HL-60/S4 treated with retinoic acid at 250 ng/mL for 4 days and 3 days (cell line): ENCODE data around the gene CORO7.

Experiments used
- in situ Hi-C: fragments of 300-500 bp; cut with MboI; formaldehyde crosslinking; loops from 2 replicates; pipeline ENCODE4 v1.7.0; 2022; ENCODE audit warnings: low sequenced_read_pairs

The CORO7 gene

GRCh38 chr16:4324492-4325252 lies 91.7 kb downstream of the CORO7 start:
- in situ Hi-C loops = no loop called here

DNA sequence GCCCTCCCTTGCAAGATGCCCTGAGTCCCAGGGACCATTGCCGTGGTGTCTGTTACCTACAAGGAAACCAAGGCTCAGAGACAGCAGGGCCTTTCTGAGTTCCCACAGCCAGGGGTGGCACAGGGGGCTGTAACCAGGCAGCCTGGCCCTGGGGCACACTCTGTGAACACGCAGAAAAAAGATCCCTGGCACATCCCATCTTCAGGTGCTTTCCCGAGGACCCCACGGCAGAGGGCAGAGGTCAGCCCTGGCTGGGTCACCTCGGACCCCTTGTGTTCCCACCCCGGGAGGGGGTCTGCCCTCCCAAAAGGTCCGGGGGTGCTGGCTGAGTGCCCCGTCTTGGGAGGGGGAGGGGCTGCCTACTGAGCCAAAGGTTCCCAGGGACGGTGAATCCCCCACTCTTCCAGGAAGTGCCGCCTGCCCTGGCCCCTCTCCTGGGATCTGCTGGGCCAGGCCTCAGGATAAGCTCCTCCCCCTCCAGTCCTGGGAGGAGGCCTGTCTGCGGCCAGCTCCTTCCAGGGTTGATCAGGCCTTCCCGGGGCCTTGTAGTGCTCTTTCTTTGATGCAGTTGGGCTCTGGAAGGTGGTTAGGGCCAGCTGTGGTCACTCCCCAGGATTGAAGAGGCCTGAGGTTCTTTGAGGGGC lies 92.4 kb downstream of the CORO7 start:
- in situ Hi-C loops = no loop called here

- in situ Hi-C loops = no loop called here
These were observed 93.1 kb downstream of the CORO7 start for GRCh38 chr16:4323071-4323844.

- in situ Hi-C loops = no loop called here
These were observed 94.0 kb downstream of the CORO7 start for GRCh38 chr16:4322121-4323052.

GRCh38 chr16:4321286-4322120 lies 94.9 kb downstream of the CORO7 start:
- in situ Hi-C loops = no loop called here

- in situ Hi-C loops = no loop called here
These were observed 95.7 kb downstream of the CORO7 start for GRCh38 chr16:4320571-4321137.

DNA sequence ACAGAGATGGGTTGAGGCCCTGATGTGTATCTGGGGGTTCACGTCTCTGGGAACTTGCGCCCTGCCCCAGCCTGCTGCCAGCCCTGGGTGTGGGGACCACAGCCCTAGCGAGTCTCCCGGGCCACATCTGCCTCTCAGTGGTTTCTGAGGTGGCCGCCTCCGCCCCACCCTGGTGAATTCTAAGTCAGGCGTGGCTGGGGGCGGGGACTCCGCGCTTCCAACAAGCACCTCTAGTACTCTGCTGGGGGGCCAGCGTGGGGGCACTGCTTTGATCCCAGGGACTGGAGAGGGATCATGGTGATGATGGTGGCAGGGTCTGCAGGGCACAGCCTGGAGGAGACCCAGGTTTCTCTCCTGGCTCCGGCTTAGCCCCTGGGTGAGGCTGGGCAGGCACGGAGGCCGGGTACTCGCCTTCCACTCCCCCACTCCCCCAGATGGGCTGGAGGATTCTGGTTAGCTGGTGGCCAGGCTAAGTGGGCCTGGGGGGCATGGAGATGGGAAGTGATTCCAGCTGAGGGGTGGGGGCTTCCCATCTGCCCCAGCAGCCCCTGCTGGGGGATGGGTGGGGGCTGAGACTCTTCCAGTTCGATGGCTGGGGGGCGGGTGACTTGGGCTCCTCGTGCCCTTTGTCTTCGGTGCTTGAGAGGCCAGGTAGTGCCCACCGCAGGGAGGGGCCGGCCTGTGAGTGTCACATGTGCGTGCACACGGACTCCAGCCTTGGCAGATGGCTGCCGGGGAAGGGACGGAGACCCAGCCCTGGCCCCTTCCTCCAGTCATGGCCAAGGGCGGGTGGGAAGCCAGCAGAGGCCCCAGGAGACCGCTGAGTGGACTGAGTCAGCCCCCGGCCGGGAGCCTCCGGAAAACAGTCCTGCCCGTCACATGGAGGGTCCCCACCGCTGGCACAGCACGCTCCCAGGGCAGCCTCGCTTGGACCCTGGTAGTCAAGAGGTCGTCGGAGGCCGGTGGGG lies 96.7 kb downstream of the CORO7 start:
- in situ Hi-C loops = no loop called here

DNA sequence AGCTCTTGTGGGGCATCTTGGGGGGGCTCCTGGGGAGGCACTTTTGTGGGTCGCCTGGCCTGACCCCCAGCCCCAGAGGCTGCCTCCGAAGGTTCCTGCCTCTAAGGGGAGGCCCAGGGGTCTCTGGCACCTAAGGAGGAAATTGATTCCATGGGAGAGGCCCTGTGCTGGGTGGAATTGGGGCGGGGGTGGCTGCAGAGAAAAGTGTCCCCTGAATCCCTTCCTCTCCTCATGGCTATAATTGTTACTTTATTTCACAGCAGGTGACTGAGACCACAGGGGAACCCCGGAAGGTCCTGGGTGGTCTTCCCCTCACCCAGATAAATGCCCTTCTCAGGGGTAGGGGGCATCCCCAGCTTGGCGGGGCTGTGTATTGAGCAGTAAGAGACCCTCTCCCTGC lies 97.4 kb downstream of the CORO7 start:
- in situ Hi-C loops = no loop called here

DNA sequence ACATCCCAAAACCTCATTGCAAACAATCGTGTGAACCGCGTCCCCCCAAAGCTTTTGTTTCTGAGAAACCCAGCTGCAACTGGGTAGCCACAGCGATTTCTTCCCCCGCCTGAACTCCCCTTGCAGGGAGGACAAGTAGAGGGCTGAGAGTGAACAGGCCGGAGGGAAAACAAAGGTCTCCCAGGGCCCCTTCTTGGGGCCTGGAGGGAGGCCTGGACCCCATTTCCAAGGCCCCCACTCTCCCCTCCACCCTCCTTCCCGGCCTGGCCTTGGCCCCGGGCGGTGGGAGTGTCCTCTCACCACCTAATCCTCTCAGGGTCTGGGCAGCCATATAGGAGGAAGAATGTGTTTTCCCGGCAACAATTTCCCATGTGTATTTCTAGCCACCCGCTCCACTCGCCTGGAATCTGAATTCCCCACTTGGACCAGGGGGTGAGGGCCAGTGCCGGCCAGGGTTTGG lies 97.9 kb downstream of the CORO7 start:
- in situ Hi-C loops = no loop called here

- in situ Hi-C loops = no loop called here
These were observed 98.6 kb downstream of the CORO7 start for GRCh38 chr16:4317532-4318450.

- in situ Hi-C loops = no loop called here
These were observed 99.4 kb downstream of the CORO7 start for GRCh38 chr16:4316864-4317531.

DNA sequence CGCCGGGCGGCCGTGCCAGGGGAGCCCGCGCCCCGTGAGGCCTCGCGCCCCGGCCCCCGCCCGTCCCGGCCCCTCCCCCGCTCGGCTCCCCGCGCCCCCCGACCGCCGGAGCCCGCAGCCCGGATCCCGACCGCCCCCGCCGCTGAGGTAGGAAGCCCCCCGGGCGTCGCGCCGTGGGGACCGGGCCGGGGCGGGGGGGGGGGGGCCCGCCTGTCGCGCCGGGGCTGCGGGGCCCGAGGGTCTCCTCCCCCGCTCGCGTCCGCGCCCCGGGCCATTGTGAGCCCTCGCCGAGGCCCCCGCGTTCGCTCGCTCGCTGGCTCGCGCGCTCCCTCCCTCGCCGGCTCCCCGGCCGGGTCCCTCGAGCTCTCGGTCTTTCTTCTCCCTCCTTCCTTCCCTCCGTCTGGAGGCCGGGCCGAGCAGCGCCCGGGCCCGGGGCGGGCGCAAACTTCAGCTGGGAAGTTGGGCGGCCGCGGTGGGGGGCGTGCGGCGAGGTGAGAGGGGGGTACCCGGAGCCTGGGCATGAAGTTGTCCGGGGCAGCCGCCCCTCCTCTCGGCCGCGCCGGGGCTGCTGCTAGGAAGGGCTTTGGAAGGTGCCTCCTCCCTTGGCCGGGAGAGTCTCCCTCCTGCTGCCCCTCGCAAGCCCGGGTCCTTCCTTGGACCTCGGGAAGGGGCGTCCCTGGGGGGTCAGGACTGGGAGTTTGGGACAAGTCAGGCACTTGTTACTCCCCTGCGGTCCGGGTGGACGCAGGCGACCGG lies 100.1 kb downstream of the CORO7 start:
- in situ Hi-C loops = no loop called here

DNA sequence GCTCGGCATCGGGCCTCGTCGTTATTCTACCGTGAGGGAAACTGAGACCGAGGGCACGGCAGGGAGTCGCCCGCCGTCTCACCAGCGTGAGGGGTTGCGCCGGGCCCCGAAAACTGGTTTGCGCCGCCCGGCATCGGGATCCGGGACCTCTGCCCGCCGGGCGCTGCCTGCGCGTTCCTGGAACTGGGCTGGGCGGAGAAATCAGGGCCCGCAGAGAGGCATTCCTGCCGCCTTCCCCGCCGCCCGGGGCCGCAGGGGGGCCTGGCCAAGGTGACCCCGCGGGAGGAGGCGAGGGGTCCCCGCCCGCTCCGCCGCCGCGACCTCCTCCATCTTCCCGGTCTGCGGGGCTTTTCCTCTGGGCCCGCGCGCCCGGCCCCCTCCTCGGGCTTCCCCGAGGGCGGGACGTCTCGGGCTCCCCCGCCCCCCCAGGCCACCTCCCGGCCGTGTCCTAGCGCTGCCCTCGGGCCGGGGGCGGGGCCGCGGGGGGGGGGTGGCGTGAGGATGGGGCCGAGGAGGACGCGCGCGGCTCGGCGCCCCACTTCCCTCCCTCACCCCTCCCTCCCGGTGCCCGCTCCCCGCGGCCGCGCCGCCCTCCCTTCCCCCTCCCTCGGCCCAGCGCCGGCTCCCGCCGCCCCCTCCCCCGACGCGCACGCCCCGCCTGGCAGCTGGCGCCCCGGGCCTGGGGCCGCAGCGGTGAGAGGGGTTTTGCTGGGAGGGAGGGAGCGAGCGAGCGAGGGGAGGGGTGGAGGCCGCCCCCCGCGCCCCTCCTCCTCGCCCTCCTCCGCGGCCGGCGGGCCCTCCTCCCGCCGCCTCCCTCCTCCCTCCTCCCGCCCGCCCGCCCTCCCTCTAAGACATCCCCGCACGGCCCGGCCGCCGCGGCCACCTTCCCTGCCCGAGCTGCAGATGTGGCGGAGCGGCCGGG lies 100.9 kb downstream of the CORO7 start, which contains the start of gene GLIS2:
Gene GLIS2, plus strand, starts transcription at position 882 of the 922 bp plus-strand sequence. CDS start 16,214 bp downstream, outside the sequence.
- in situ Hi-C loops = no loop called here

DNA sequence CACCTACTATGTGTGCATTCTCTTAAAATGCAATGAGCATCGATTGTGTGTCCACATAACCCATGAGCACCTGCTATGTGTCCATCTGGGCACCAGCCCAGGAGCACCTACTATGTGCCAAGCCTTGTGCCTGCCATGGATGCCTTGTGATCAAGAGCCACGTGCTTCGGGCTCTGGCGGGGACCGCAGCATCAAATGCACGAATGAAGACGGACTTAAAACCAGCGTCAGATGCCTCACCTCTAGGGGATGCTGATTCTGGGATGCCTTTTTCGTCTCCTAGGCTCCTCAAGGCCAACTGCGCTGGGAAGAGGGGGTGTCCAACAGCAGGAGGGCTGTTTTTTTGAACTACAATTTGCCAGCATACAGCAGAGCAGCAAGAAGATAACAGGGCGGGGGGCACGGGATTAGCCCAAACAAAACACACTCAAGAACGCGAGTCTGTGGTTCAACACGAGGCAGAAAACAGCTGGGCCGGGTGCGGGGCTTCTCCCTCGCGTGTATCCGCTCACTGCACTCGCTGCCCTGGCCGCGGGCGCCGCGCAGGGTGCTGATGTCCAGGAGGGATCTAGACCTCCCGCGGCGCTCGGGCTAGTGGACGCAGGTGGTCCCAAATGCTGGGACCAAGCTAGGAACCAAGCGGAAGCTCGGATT lies 101.7 kb downstream of the CORO7 start:
- in situ Hi-C loops = no loop called here
